Ovary (tissue), 3 donors: ENCODE measurements around the gene MYBL2.

Source experiments
- CTCF ChIP-seq, 3 donors: fragments of 450-650 bp in 2 of 3; fragments of 200-600 bp in 1 of 3; IDR thresholded peaks; one replicate each; pipeline versions ENCODE4 v1.5.1 to v1.8.0; 2016 to 2022; ENCODE audit warnings: antibody characterized with exemption in 3 of 3, mild to moderate bottlenecking in 1 of 3
- EP300 ChIP-seq: sonication (generic); formaldehyde crosslinking; IDR thresholded peaks from one replicate; pipeline ENCODE4 v1.6.1; 2017; ENCODE audit warnings: antibody characterized with exemption
- donor health status: DM: no; HTN: no; CAD: no.

GRCh38 chr20:43694763-43695162, 27.8 kb downstream of the MYBL2 start:
- TF ChIP-seq EP300 (no peak), CTCF (IDR thresholded peaks at IDR 0.05) (no peak)
